ENCODE data around the gene NAV2.

The NAV2 gene

DNA sequence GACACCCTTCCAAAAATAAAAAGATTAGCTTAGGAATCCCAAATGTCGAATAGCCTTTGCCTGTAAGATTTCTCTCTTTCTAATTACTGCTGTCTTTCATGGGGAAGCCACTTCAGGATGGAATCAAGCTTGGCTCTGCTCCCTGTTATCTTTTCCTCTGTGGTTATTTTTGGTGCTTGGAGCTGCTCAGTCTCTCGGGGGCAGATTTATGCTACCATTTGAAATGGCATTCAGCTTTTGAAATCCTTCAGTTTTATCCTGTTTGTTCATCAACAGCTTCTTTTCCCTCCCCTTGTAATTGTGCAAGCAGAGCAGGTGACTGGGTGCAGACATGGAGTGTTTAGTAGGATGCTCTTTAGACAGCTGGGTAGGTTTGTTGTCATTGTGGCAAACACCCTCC, 336.6 kb downstream of the NAV2 start:
- H3K23ac ChIP-seq (ENCODE audit: low read length) = peak overlapping the region; percentile 25
- H2AK5ac ChIP-seq (ENCODE audit: low read length) = no peak overlapping the region
- H3K27me3 ChIP-seq (ENCODE audit: insufficient read depth, low read length) = no peaks in the 10 kb centered on the region
- no peak overlapping the region for H3K9ac ChIP-seq (ENCODE audit: low read length)
- no peak overlapping the region for H2AFZ ChIP-seq (ENCODE audit: insufficient read depth, low read length, poor library complexity)
- H3K36me3 ChIP-seq (ENCODE audit: control insufficient read depth in 1 of 2, insufficient read depth in 2 of 2, low read length in 2 of 2) = peaks cover 28 to 42% of the 10 kb centered on the region in 2 experiments
- no peak overlapping the region for H2BK5ac ChIP-seq (ENCODE audit: low read depth, low read length, poor library complexity)
- H3K79me1 ChIP-seq (ENCODE audit: low read length) = peaks cover 39% of the 10 kb centered on the region
- no peak overlapping the region for H3K18ac ChIP-seq (ENCODE audit: low read length)
- WGBS (ENCODE audit: extremely low coverage, insufficient coverage, insufficient read length) = no CpG with 5 or more reads among the region's 2 CpGs
- no peak overlapping the region for H3K4me2 ChIP-seq (ENCODE audit: low read length)
- H3K4me1 ChIP-seq (ENCODE audit: control insufficient read depth in 1 of 2, insufficient read depth in 2 of 2, low read length in 2 of 2) = peaks cover 30 to 48% of the 10 kb centered on the region in 2 experiments
- H4K12ac ChIP-seq (ENCODE audit: low read depth, low read length) = no peak overlapping the region
- H3K14ac ChIP-seq (ENCODE audit: low read length) = no peak overlapping the region
- no peak overlapping the region for H4K8ac ChIP-seq (ENCODE audit: low read depth, low read length)
- peaks cover 14% of the 10 kb centered on the region for H3K79me2 ChIP-seq (ENCODE audit: control insufficient read depth, insufficient read depth, low read length, poor library complexity)
- no peak overlapping the region for H2BK120ac ChIP-seq (ENCODE audit: insufficient read depth, low read length, poor library complexity)
- no peak overlapping the region for H2BK12ac ChIP-seq (ENCODE audit: low read length)
- no peak overlapping the region for H3K4me3 ChIP-seq (ENCODE audit: low read depth, low read length)
- H3K4ac ChIP-seq (ENCODE audit: low read depth, low read length) = no peak overlapping the region
- peak overlapping the region; percentile 83 for H3K27ac ChIP-seq (ENCODE audit: low read depth, low read length)
- no peak for DNase-seq
- H3K9me3 ChIP-seq (ENCODE audit: insufficient read depth, low read depth, low read length) = no peaks in the 10 kb centered on the region
- no peak overlapping the region for H4K91ac ChIP-seq (ENCODE audit: low read depth, low read length)

DNA sequence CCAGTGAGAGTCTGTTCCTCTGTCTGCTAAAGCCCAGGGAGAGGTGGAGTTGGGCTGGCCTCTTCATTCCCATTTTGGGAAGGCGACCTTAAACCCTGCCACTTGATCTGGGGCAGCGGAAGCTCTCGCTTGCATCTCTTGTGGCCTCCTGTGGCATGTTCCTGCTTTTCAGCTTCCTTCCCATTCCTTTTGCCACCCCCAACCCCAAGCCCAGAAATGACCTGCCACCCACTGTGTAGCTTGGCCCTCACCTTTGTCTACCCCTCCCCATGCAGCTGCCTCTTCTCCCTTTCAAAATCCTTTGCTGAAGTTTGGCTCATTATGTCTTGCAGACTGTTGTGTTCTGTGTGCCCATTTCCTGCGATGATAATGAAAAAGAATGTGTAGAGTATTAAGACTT, 337.4 kb downstream of the NAV2 start:
- H3K4me2 ChIP-seq (ENCODE audit: low read length) = no peak overlapping the region
- H2BK120ac ChIP-seq (ENCODE audit: insufficient read depth, low read length, poor library complexity) = peak overlapping the region; percentile 98
- H3K23ac ChIP-seq (ENCODE audit: low read length) = no peak overlapping the region
- peak overlapping the region; percentile 98 for H4K91ac ChIP-seq (ENCODE audit: low read depth, low read length)
- peak overlapping the region; percentile 94 for H3K18ac ChIP-seq (ENCODE audit: low read length)
- H3K36me3 ChIP-seq (ENCODE audit: control insufficient read depth in 1 of 2, insufficient read depth in 2 of 2, low read length in 2 of 2) = peaks cover 25 to 36% of the 10 kb centered on the region in 2 experiments
- no peaks in the 10 kb centered on the region for H3K27me3 ChIP-seq (ENCODE audit: insufficient read depth, low read length)
- peak overlapping the region; percentile 83 for H3K27ac ChIP-seq (ENCODE audit: low read depth, low read length)
- peak overlapping the region; percentile 4 for H2AFZ ChIP-seq (ENCODE audit: insufficient read depth, low read length, poor library complexity)
- peaks cover 26 to 41% of the 10 kb centered on the region in 2 experiments for H3K4me1 ChIP-seq (ENCODE audit: control insufficient read depth in 1 of 2, insufficient read depth in 2 of 2, low read length in 2 of 2)
- H3K4ac ChIP-seq (ENCODE audit: low read depth, low read length) = peak overlapping the region; percentile 68
- peak overlapping the region; percentile 95 for H3K14ac ChIP-seq (ENCODE audit: low read length)
- H2BK12ac ChIP-seq (ENCODE audit: low read length) = peak overlapping the region; percentile 90
- H3K9ac ChIP-seq (ENCODE audit: low read length) = no peak overlapping the region
- H3K79me1 ChIP-seq (ENCODE audit: low read length) = peaks cover 35% of the 10 kb centered on the region
- peaks cover 12% of the 10 kb centered on the region for H3K79me2 ChIP-seq (ENCODE audit: control insufficient read depth, insufficient read depth, low read length, poor library complexity)
- H3K9me3 ChIP-seq (ENCODE audit: insufficient read depth, low read depth, low read length) = no peaks in the 10 kb centered on the region
- H2AK5ac ChIP-seq (ENCODE audit: low read length) = peak overlapping the region; percentile 93
- no CpG with 5 or more reads among the region's 4 CpGs for WGBS (ENCODE audit: extremely low coverage, insufficient coverage, insufficient read length)
- peak overlapping the region; percentile 96 for H2BK5ac ChIP-seq (ENCODE audit: low read depth, low read length, poor library complexity)
- peak overlapping the region; percentile 78 for H4K12ac ChIP-seq (ENCODE audit: low read depth, low read length)
- DNase-seq = no peak
- H4K8ac ChIP-seq (ENCODE audit: low read depth, low read length) = peak overlapping the region; percentile 77
- H3K4me3 ChIP-seq (ENCODE audit: low read depth, low read length) = no peak overlapping the region

DNA sequence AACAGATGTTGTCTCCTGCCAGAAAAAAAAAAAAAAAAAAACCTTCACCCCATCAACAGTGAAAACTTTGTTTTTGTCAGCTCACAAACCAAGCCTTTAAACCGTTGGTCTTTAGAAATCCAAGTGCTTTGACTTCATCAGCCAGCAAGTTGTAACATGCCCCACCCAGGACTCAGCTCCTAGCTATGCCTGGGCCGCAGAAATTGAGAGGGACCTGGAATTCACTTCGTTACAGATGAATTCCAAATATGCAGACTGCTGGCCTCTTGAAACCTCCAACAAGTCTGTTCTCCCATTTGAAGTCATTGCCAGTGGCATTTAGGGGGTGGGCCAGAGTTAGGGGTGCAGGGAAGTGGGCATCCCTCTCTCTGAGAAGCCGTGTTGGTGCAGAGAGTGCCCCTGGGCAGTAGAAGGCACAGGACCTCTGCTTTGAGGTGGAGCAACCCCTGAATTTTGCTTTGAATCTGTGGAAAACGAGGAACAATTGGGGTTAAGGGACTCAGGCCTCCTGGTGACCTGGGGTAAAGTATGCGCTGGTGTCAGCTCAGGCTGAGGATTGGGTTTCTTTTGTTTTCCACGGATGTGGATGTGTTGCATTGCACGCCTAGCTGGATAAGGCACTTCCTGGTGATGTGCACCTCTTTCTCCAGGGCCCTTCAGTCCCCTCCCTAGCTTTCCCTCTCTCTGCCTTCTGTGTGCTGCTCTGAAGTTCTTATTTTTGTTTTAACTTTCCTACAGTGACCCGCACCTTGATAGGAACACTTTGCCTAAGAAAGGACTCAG, 338.1 kb downstream of the NAV2 start:
- peak overlapping the region; percentile 10 for H2BK12ac ChIP-seq (ENCODE audit: low read length)
- H4K91ac ChIP-seq (ENCODE audit: low read depth, low read length) = peak overlapping the region; percentile 98
- peak overlapping the region; percentile 6 for H2AK5ac ChIP-seq (ENCODE audit: low read length)
- peak; percentile 58 to 81 for DNase-seq
- peak overlapping the region; percentile 85 for H4K8ac ChIP-seq (ENCODE audit: low read depth, low read length)
- H3K9me3 ChIP-seq (ENCODE audit: insufficient read depth, low read depth, low read length) = no peaks in the 10 kb centered on the region
- H3K4me3 ChIP-seq (ENCODE audit: low read depth, low read length) = no peak overlapping the region
- H3K23ac ChIP-seq (ENCODE audit: low read length) = no peak overlapping the region
- H3K4ac ChIP-seq (ENCODE audit: low read depth, low read length) = peak overlapping the region; percentile 7
- peak overlapping the region; percentile 6 for H3K14ac ChIP-seq (ENCODE audit: low read length)
- H3K79me2 ChIP-seq (ENCODE audit: control insufficient read depth, insufficient read depth, low read length, poor library complexity) = peaks cover 12% of the 10 kb centered on the region
- H3K18ac ChIP-seq (ENCODE audit: low read length) = peak overlapping the region; percentile 60
- H3K36me3 ChIP-seq (ENCODE audit: control insufficient read depth in 1 of 2, insufficient read depth in 2 of 2, low read length in 2 of 2) = peaks cover 27 to 40% of the 10 kb centered on the region in 2 experiments
- H3K79me1 ChIP-seq (ENCODE audit: low read length) = peaks cover 35% of the 10 kb centered on the region
- H2BK5ac ChIP-seq (ENCODE audit: low read depth, low read length, poor library complexity) = peak overlapping the region; percentile 96
- no peaks in the 10 kb centered on the region for H3K27me3 ChIP-seq (ENCODE audit: insufficient read depth, low read length)
- no peak overlapping the region for H3K9ac ChIP-seq (ENCODE audit: low read length)
- H3K4me2 ChIP-seq (ENCODE audit: low read length) = peak overlapping the region; percentile 28
- H3K27ac ChIP-seq (ENCODE audit: low read depth, low read length) = peak overlapping the region; percentile 83
- no peak overlapping the region for H2AFZ ChIP-seq (ENCODE audit: insufficient read depth, low read length, poor library complexity)
- no CpG with 5 or more reads among the region's 9 CpGs for WGBS (ENCODE audit: extremely low coverage, insufficient coverage, insufficient read length)
- H4K12ac ChIP-seq (ENCODE audit: low read depth, low read length) = peak overlapping the region; percentile 40
- H2BK120ac ChIP-seq (ENCODE audit: insufficient read depth, low read length, poor library complexity) = peak overlapping the region; percentile 98
- peaks cover 25 to 37% of the 10 kb centered on the region in 2 experiments for H3K4me1 ChIP-seq (ENCODE audit: control insufficient read depth in 1 of 2, insufficient read depth in 2 of 2, low read length in 2 of 2)

DNA sequence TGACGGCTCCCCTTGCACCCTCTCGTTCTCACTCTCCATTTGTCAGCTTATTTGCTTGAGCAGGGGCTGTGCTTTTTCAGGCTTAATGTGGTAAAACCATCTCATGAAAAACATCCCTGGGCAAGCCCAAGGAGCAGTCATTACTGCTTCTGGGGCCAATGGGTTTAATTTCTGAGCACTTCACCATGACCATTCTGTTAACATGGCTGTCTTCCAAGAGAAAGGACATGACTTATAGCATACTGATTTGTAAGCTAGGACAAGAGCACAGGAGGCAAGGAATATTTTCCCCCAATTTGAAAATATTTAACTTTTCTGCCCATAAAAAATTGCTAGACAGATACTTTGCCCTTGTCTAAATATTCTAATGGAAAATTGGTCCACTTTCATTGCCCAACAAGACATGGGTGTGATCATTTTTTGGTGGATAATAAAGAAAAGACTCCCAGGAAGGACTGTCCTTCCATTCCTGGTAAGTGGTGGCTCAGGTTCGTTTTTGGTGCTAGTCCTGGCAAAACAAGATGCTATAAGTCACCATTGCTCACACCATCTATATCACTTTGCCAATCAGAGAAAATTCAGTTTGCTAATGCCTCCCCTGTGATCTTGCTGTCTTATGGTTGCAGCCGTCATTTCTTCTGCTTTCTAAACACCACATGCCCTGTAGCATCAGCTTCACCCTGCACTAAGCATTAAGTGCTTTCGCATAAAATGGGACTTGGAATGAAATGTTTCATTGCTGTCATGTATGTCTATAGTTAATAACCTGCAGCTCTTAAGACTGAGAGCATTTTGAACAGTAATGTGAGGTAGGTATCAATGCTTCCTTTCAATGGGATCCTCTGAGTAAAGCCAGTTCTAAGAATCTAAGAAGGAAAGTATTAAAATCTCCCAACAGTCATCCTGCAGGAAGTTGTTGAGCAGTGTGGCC, 339.1 kb downstream of the NAV2 start:
- H3K27me3 ChIP-seq (ENCODE audit: insufficient read depth, low read length) = no peaks in the 10 kb centered on the region
- peak overlapping the region; percentile 60 for H3K18ac ChIP-seq (ENCODE audit: low read length)
- H2BK5ac ChIP-seq (ENCODE audit: low read depth, low read length, poor library complexity) = peak overlapping the region; percentile 44
- no peak overlapping the region for H3K23ac ChIP-seq (ENCODE audit: low read length)
- no peak overlapping the region for H3K9ac ChIP-seq (ENCODE audit: low read length)
- no peaks in the 10 kb centered on the region for H3K9me3 ChIP-seq (ENCODE audit: insufficient read depth, low read depth, low read length)
- H3K79me2 ChIP-seq (ENCODE audit: control insufficient read depth, insufficient read depth, low read length, poor library complexity) = peaks cover 12% of the 10 kb centered on the region
- no peak overlapping the region for H2AFZ ChIP-seq (ENCODE audit: insufficient read depth, low read length, poor library complexity)
- H3K4me3 ChIP-seq (ENCODE audit: low read depth, low read length) = no peak overlapping the region
- peak overlapping the region; percentile 85 for H4K8ac ChIP-seq (ENCODE audit: low read depth, low read length)
- DNase-seq = no peak
- peak overlapping the region; percentile 6 for H3K14ac ChIP-seq (ENCODE audit: low read length)
- peaks cover 32 to 48% of the 10 kb centered on the region in 2 experiments for H3K36me3 ChIP-seq (ENCODE audit: control insufficient read depth in 1 of 2, insufficient read depth in 2 of 2, low read length in 2 of 2)
- peak overlapping the region; percentile 83 for H3K27ac ChIP-seq (ENCODE audit: low read depth, low read length)
- WGBS (ENCODE audit: extremely low coverage, insufficient coverage, insufficient read length) = no CpG with 5 or more reads among the region's 5 CpGs
- peak overlapping the region; percentile 91 for H2BK120ac ChIP-seq (ENCODE audit: insufficient read depth, low read length, poor library complexity)
- H4K91ac ChIP-seq (ENCODE audit: low read depth, low read length) = peak overlapping the region; percentile 84
- H2AK5ac ChIP-seq (ENCODE audit: low read length) = peak overlapping the region; percentile 4
- H4K12ac ChIP-seq (ENCODE audit: low read depth, low read length) = peak overlapping the region; percentile 40
- H3K4me1 ChIP-seq (ENCODE audit: control insufficient read depth in 1 of 2, insufficient read depth in 2 of 2, low read length in 2 of 2) = peaks cover 29 to 37% of the 10 kb centered on the region in 2 experiments
- peak overlapping the region; percentile 13 for H2BK12ac ChIP-seq (ENCODE audit: low read length)
- H3K4me2 ChIP-seq (ENCODE audit: low read length) = no peak overlapping the region
- peak overlapping the region; percentile 7 for H3K4ac ChIP-seq (ENCODE audit: low read depth, low read length)
- H3K79me1 ChIP-seq (ENCODE audit: low read length) = peaks cover 39% of the 10 kb centered on the region

All from trophoblast cell (in vitro differentiated cells and primary cell).